Nephron (organoid): ENCODE measurements around the gene TAB3.

Experiments
- H3K27ac Mint-ChIP-seq, 3 experiments: 2 replicates each; pipeline ENCODE4 v1.8.0; 2020; ENCODE audit warnings: mixed read lengths in 3 of 3, mild to moderate bottlenecking in 2 of 3, moderate library complexity in 1 of 3
- H3K27me3 Mint-ChIP-seq: 2 replicates; pipeline ENCODE4 v1.8.0; 2021; ENCODE audit warnings: low read depth, mild to moderate bottlenecking, moderate library complexity, mixed read lengths
- H3K36me3 Mint-ChIP-seq: 2 replicates; pipeline ENCODE4 v1.8.0; 2020; ENCODE audit warnings: low read depth, mixed read lengths
- H3K4me1 Mint-ChIP-seq: 2 replicates; pipeline ENCODE4 v1.8.0; 2020; ENCODE audit warnings: mixed read lengths
- H3K4me3 Mint-ChIP-seq, 3 experiments: 2 replicates each; pipeline ENCODE4 v1.8.0; 2020; ENCODE audit warnings: mild to moderate bottlenecking in 3 of 3, mixed read lengths in 3 of 3, moderate library complexity in 2 of 3
- H3K9me3 Mint-ChIP-seq: 2 replicates; pipeline ENCODE4 v1.8.0; 2020; ENCODE audit warnings: mixed read lengths
- TF ChIP-seq, protein P1 (sequence below), 3 experiments: fragments of 200-600 bp; sonication (generic); IDR thresholded peaks; one replicate each; pipeline ENCODE4 v1.5.0; 2021; ENCODE audit warnings: antibody characterized with exemption in 3 of 3; ENCODE audit not compliant: unreplicated experiment in 3 of 3

Gene TAB3

DNA sequence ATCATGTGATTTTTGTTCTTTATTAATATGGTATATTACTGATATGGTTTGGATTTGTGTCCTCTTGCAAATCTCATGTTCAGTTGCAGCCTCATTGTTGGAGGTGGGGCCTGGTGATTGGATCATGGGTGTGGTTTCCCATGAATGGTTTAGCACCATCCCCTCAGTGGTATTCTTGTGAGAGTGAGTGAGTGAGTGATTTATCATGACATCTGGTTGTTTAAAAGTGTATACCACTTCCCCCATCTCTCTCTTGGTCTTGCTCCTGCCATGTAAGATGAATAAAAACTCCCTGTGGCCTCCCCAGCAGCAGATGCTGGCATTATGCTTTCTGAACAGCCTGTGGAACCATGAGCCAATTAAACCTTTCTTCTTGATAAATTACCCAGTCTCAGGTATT, 111.5 kb downstream of the TAB3 start:
- H3K27ac Mint-ChIP-seq: no peak overlapping the region
- H3K4me3 Mint-ChIP-seq: no peak overlapping the region
- H3K4me1 Mint-ChIP-seq: no peaks in the 10 kb centered on the region
- no peaks in the 10 kb centered on the region for H3K27me3 Mint-ChIP-seq
- TF ChIP-seq, protein P1, sequence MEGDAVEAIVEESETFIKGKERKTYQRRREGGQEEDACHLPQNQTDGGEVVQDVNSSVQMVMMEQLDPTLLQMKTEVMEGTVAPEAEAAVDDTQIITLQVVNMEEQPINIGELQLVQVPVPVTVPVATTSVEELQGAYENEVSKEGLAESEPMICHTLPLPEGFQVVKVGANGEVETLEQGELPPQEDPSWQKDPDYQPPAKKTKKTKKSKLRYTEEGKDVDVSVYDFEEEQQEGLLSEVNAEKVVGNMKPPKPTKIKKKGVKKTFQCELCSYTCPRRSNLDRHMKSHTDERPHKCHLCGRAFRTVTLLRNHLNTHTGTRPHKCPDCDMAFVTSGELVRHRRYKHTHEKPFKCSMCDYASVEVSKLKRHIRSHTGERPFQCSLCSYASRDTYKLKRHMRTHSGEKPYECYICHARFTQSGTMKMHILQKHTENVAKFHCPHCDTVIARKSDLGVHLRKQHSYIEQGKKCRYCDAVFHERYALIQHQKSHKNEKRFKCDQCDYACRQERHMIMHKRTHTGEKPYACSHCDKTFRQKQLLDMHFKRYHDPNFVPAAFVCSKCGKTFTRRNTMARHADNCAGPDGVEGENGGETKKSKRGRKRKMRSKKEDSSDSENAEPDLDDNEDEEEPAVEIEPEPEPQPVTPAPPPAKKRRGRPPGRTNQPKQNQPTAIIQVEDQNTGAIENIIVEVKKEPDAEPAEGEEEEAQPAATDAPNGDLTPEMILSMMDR (IDR thresholded peaks at IDR 0.05; ENCODE audit: unreplicated experiment in 3 of 3): no peak
- H3K36me3 Mint-ChIP-seq: no peaks in the 10 kb centered on the region
- peaks cover 14% of the 10 kb centered on the region for H3K9me3 Mint-ChIP-seq
